DOHH2 (cell line): ENCODE data around the gene EFCAB12.

ENCODE experiments used
- H3F3A ChIP-seq: fragments of 200-600 bp; sonication (generic), shearing (Covaris generic); 2 replicates; pipeline ENCODE4 v1.6.0; 2016; ENCODE audit warnings: antibody characterized with exemption, mild to moderate bottlenecking; ENCODE audit not compliant: control insufficient read depth, insufficient read depth
- H3K27ac ChIP-seq: fragments of 200-600 bp; sonication (generic); 2 replicates; pipeline ENCODE4 v1.5.1; 2014; ENCODE audit warnings: low read depth, mild to moderate bottlenecking, low read length, moderate library complexity
- H3K27me3 ChIP-seq: fragments of 200-600 bp; sonication (generic); 2 replicates; pipeline ENCODE4 v1.6.1; 2014; ENCODE audit warnings: mild to moderate bottlenecking, low read length, mixed read lengths; ENCODE audit not compliant: control insufficient read depth
- H3K36me3 ChIP-seq: fragments of 200-600 bp; sonication (generic); 2 replicates; pipeline ENCODE4 v1.6.1; 2014; ENCODE audit warnings: mild to moderate bottlenecking, low read length, moderate library complexity, mixed read lengths; ENCODE audit not compliant: control insufficient read depth
- H3K4me1 ChIP-seq: fragments of 200-600 bp; sonication (generic); 2 replicates; pipeline ENCODE4 v1.6.1; 2014; ENCODE audit warnings: mild to moderate bottlenecking, low read length, mixed read lengths; ENCODE audit not compliant: control insufficient read depth
- H3K4me2 ChIP-seq: fragments of 200-600 bp; sonication (generic); 2 replicates; pipeline ENCODE4 v1.6.0; 2014; ENCODE audit warnings: mild to moderate bottlenecking, low read length, moderate library complexity
- H3K4me3 ChIP-seq: fragments of 200-600 bp; sonication (generic); 2 replicates; pipeline ENCODE4 v1.5.1; 2014; ENCODE audit warnings: mild to moderate bottlenecking, low read length, mixed read lengths
- H3K79me2 ChIP-seq: fragments of 200-600 bp; sonication (generic); 2 replicates; pipeline ENCODE4 v1.6.1; 2014; ENCODE audit warnings: mild to moderate bottlenecking, low read length, mixed read lengths; ENCODE audit not compliant: control insufficient read depth
- H3K9me2 ChIP-seq: fragments of 200-600 bp; sonication (generic); replicated peaks from 2 replicates; pipeline ENCODE4 v1.6.1; 2014; ENCODE audit warnings: mild to moderate bottlenecking, low read length, mixed read lengths; ENCODE audit not compliant: control insufficient read depth
- H3K9me3 ChIP-seq: fragments of 200-600 bp; sonication (generic); 2 replicates; pipeline ENCODE4 v1.6.1; 2014; ENCODE audit warnings: antibody characterized with exemption, low read length, mixed read lengths; ENCODE audit not compliant: control insufficient read depth, insufficient read depth
- H4K20me1 ChIP-seq: fragments of 200-600 bp; sonication (generic); 2 replicates; pipeline ENCODE4 v1.6.0; 2014; ENCODE audit warnings: low read depth, mild to moderate bottlenecking, antibody characterized with exemption, low read length, moderate library complexity; ENCODE audit not compliant: control insufficient read depth, insufficient read depth
- EZH2phosphoT487 ChIP-seq: fragments of 200-600 bp; sonication (generic); IDR thresholded peaks from 2 replicates; pipeline ENCODE4 v1.6.1; 2017; ENCODE audit warnings: borderline replicate concordance, mild to moderate bottlenecking, antibody characterized with exemption, low read length, moderate library complexity, mixed read lengths
- TF ChIP-seq, protein P1 (sequence below): fragments of 200-600 bp; sonication (generic); IDR thresholded peaks from one replicate; pipeline ENCODE4 v1.5.1; 2014; ENCODE audit warnings: antibody characterized with exemption, mild to moderate bottlenecking, low read depth, low read length; ENCODE audit not compliant: poor library complexity, severe bottlenecking

EFCAB12 gene

GRCh38 chr3:129403450-129403849, 25.0 kb downstream of the EFCAB12 start:
- Histone ChIP-seq H3F3A (peaks cover 2% of the 10 kb centered on the region; the same call in 1 of the 2 replicates), H4K20me1 (no peaks in the 10 kb centered on the region), H3K27me3 (no peaks in the 10 kb centered on the region), H3K36me3 (peaks cover 7% of the 10 kb centered on the region), H3K9me2 (no peaks in the 10 kb centered on the region), H3K27ac (no peak overlapping the region), H3K4me2 (no peak overlapping the region), H3K4me3 (no peak overlapping the region), H3K4me1 (peaks cover 40% of the 10 kb centered on the region), H3K79me2 (peaks cover 8% of the 10 kb centered on the region), H3K9me3 (no peaks in the 10 kb centered on the region)
- no peak for TF ChIP-seq EZH2phosphoT487
- TF ChIP-seq, protein P1, sequence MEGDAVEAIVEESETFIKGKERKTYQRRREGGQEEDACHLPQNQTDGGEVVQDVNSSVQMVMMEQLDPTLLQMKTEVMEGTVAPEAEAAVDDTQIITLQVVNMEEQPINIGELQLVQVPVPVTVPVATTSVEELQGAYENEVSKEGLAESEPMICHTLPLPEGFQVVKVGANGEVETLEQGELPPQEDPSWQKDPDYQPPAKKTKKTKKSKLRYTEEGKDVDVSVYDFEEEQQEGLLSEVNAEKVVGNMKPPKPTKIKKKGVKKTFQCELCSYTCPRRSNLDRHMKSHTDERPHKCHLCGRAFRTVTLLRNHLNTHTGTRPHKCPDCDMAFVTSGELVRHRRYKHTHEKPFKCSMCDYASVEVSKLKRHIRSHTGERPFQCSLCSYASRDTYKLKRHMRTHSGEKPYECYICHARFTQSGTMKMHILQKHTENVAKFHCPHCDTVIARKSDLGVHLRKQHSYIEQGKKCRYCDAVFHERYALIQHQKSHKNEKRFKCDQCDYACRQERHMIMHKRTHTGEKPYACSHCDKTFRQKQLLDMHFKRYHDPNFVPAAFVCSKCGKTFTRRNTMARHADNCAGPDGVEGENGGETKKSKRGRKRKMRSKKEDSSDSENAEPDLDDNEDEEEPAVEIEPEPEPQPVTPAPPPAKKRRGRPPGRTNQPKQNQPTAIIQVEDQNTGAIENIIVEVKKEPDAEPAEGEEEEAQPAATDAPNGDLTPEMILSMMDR = no peak

- Histone ChIP-seq H3K27me3 (no peaks in the 10 kb centered on the region), H3K4me2 (no peak overlapping the region), H3K9me3 (no peaks in the 10 kb centered on the region), H3K27ac (no peak overlapping the region), H3K4me1 (peaks cover 46% of the 10 kb centered on the region), H3F3A (peaks cover 2% of the 10 kb centered on the region; the same call in 1 of the 2 replicates), H3K9me2 (no peaks in the 10 kb centered on the region), H3K4me3 (no peak overlapping the region), H4K20me1 (peaks cover 6% of the 10 kb centered on the region), H3K79me2 (peaks cover 17% of the 10 kb centered on the region), H3K36me3 (peaks cover 8% of the 10 kb centered on the region)
- TF ChIP-seq, protein P1 = no peak
- no peak for TF ChIP-seq EZH2phosphoT487
Measured at GRCh38 chr3:129402616-129403015, 25.8 kb downstream of the EFCAB12 start.

- no peak overlapping the region for H3K4me3 ChIP-seq
- H3K9me3 ChIP-seq = no peaks in the 10 kb centered on the region
- peaks cover 50% of the 10 kb centered on the region for H3K4me1 ChIP-seq
- H3K9me2 ChIP-seq = no peaks in the 10 kb centered on the region
- H4K20me1 ChIP-seq = peaks cover 10% of the 10 kb centered on the region
- TF ChIP-seq, protein P1 = no peak
- no peak for TF ChIP-seq EZH2phosphoT487
- H3K27me3 ChIP-seq = no peaks in the 10 kb centered on the region
- H3K36me3 ChIP-seq = peaks cover 12% of the 10 kb centered on the region
- H3F3A ChIP-seq = peaks cover 2% of the 10 kb centered on the region; the same call in 1 of the 2 replicates
- peaks cover 21% of the 10 kb centered on the region for H3K79me2 ChIP-seq
- no peak overlapping the region for H3K27ac ChIP-seq
- H3K4me2 ChIP-seq = no peak overlapping the region
Measured at GRCh38 chr3:129402210-129402609, 26.2 kb downstream of the EFCAB12 start.
